GM19372 (cell line): ENCODE data around the gene ACAP3.

Source experiments
- ATAC-seq: cut with Tn5 transposase; IDR thresholded peaks from one replicate; pipeline ENCODE4 v1.9.1; 2021; ENCODE audit warnings: mild to moderate bottlenecking, low read depth, moderate library complexity; ENCODE audit not compliant: unreplicated experiment

ACAP3 gene

GRCh38 chr1:1331068-1331965 lies 23.6 kb upstream of the ACAP3 start, which contains the start of gene TAS1R3:
Gene TAS1R3, plus strand, starts transcription at chr1:1331280. Its CDS starts 66 bp downstream, at chr1:1331346.
- no peak for ATAC-seq

DNA sequence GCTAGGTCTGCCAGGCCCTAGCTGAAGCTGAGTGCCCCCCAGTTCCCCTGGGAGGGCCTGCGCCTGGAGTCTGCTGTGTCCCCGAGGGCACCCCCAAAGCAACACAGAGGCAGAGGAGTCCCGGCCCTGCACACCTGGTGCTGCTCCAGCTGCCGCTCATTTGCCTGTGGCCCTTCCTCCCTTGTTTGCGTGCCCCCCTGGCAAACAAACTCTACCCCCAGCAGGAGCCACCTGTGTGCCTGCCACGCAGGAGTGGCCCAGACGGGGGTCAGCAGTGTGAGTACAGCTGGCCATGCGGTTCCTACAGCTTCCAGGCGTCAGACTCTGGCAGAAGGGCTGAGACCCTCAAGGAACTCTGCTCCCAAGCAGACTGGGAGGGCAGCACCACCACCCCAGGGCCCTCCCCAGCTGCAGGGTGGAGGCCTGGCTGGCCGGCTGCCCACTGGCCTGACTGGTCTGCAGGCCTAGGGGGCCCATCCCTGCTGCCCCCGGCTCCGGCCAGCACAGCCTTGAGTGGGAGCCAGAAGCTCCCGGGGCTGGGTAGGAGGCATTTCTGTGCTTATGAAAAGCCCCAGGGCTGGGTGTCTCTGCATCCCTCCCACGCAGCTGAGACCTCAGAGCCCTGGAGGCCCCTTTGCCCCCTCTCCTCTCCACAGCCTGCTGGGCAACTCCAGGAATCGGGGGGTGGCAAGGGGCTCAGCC lies 22.8 kb upstream of the ACAP3 start:
- no peak for ATAC-seq

DNA sequence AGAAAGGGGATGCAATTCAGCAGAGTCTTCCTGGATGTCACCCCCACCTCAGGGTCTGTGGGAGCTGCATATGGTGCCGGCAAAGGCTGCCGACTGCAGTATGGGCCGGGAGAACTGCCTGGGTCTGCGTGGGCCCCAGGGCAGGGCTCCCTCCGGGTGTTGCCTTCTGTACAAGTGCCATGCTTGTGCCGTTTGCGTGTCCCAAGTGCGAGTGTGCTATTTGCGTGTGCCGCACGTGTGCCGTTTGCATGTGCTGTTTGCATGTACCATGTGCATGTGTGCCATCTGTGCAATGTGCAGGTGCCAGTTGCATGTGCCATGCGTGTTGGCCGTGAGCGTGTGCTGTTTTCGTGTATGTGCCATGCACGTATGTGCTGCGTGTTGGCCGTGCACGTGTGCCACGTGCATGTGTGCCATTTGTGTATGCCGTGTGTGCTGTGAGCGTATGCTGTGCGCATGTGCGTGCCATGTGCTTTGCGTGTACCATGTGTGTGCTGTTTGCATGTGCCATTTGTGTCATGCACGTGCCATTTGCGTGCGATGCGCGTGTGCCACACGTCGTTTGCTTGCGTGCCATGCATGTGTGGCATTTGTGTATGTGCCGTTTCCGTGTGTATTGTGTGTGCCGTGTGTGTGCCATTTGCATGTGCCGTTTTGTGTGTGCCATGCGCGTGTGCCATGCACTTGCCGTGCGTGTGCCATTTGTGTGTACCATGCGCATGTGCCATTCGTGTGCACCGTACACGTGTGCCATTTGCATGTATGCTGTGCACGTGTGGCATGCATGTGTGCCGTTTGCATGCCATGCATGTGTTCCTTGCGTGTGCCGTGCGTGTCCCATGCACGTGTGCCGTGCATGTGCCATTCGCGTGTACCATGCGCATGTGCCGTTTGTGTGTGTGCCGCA lies 21.8 kb upstream of the ACAP3 start:
- ATAC-seq = no peak

DNA sequence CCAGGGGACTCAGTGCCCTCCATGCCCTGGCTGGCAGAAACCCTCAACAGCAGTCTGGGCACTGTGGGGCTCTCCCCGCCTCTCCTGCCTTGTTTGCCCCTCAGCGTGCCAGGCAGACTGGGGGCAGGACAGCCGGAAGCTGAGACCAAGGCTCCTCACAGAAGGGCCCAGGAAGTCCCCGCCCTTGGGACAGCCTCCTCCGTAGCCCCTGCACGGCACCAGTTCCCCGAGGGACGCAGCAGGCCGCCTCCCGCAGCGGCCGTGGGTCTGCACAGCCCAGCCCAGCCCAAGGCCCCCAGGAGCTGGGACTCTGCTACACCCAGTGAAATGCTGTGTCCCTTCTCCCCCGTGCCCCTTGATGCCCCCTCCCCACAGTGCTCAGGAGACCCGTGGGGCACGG lies 20.5 kb upstream of the ACAP3 start:
- no peak for ATAC-seq

GRCh38 chr1:1327291-1327690 lies 19.6 kb upstream of the ACAP3 start:
- ATAC-seq = no peak

GRCh38 chr1:1326075-1326605 lies 18.4 kb upstream of the ACAP3 start:
- ATAC-seq = no peak

GRCh38 chr1:1325288-1326074 lies 17.8 kb upstream of the ACAP3 start:
- ATAC-seq = no peak

GRCh38 chr1:1324524-1325287 lies 17.0 kb upstream of the ACAP3 start, which contains the start of the genes CPTP and INTS11:
Gene CPTP, plus strand, starts transcription at chr1:1324802. Its CDS starts 2,109 bp downstream, at chr1:1326911.
Gene INTS11, minus strand, starts transcription at chr1:1324660. Its CDS starts 52 bp downstream, at chr1:1324608.
- ATAC-seq = peak; percentile 79

DNA sequence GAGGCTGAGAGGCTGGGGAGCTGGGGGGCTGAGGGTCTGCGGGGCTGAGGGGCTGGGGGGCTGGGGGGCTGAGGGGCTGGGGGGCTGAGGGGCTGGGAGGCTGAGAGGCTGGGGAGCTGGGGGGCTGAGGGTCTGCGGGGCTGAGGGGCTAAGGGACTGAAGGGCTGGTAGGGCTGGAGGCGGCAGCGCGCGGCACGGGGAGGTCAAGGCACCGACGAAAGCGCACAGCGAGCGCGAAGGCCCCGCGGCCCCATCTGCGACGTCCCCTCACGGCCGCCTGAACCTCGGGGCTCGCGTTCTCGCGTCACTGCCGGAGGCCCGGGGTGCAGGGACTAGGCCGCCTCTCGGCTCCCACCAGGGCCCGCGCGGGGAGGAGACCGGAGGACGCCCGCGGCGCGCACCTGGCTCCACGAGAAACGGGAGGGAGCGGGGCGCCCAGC lies 16.4 kb upstream of the ACAP3 start:
- peak; percentile 33 for ATAC-seq

GRCh38 chr1:1322952-1323351 lies 15.2 kb upstream of the ACAP3 start:
- no peak for ATAC-seq

DNA sequence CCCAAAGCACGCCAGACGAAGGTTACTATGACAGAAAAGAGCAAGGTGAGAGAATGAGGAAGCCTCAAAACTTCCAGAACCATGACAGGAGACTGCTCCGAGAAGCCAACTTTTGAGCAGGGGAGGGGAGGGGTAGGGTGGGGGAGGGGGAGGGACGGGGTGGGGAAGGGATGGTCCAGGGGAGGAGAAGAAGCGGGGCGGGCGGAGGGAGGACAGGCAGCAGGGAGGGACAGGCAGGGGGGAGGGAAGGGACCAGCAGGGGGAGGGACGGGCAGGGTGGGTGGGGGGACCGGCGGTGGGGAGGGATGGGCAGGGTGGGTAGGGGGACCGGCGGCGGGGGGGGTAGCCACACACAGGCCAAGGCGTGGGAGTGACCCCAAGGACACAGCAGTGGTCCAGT lies 14.7 kb upstream of the ACAP3 start:
- ATAC-seq = no peak

GRCh38 chr1:1321477-1321876 lies 13.7 kb upstream of the ACAP3 start:
- no peak for ATAC-seq

GRCh38 chr1:1320666-1321448 lies 13.1 kb upstream of the ACAP3 start:
- no peak for ATAC-seq

GRCh38 chr1:1319646-1319941 lies 11.9 kb upstream of the ACAP3 start:
- no peak for ATAC-seq

- ATAC-seq = no peak
Measured at GRCh38 chr1:1318777-1319645, 11.3 kb upstream of the ACAP3 start.

GRCh38 chr1:1318131-1318652 lies 10.5 kb upstream of the ACAP3 start:
- no peak for ATAC-seq

DNA sequence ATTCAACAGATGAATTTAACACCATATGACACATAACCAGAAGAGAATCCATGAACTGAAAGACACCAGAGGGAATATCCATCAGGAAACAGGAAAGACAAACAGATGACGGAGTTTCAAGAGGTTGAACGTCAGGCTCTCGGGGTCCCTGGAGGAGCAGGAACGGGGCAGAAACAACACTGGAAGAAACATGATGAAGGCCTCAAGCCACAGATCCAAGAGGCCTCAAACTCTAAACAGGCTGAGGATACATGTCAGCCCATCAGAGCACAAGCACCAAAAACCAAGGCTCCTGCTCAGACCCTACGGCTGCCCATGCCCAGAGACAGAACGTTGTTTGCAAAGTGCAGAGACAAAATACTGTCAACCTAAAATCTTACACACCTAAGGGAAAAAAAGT lies 9.7 kb upstream of the ACAP3 start:
- no peak for ATAC-seq
